GM21737 (cell line): ENCODE data around the gene CMIP.

Experiments used
- ATAC-seq: cut with Tn5 transposase; IDR thresholded peaks from one replicate; pipeline ENCODE4 v1.9.1; 2021; ENCODE audit warnings: mild to moderate bottlenecking, moderate library complexity; ENCODE audit not compliant: unreplicated experiment

Gene CMIP

DNA sequence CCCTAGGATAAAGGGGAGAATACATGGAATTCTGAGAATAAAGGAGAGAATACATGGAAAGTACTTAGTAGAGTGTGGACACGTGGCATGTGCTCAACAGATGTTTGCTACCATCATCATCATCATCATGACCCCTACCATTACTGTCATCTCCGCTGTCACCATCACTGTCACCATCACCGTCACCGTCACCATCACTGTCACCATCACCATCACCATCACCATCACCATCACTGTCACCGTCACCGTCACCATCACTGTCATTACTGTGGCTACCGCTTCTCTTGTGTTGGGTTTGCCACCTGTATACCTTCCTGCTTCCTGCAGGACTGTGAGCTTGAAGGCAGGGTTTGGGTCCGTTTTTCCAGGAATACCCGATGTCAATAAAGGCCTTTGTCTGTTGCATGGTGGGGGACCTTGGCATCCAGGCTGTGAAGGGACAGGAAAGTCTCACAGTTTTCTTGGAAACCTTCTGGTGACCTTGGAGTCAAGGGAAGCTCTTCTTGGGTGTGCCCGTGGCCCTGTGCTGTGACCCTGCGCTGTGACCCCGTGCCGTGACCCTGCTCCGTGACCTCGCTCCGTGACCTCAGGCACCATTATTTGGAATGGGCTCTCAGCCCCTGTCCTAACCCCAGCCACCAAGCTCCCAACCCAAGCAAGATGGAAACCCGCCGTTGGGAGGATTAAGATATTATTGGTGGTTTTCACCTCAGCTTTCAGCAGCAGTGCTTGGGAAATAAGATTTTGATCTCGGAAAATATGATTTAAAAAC is 14.4 kb downstream of the CMIP start:
- no peak for ATAC-seq

GRCh38 chr16:81460075-81460474 is 15.5 kb downstream of the CMIP start:
- ATAC-seq, result no peak

DNA sequence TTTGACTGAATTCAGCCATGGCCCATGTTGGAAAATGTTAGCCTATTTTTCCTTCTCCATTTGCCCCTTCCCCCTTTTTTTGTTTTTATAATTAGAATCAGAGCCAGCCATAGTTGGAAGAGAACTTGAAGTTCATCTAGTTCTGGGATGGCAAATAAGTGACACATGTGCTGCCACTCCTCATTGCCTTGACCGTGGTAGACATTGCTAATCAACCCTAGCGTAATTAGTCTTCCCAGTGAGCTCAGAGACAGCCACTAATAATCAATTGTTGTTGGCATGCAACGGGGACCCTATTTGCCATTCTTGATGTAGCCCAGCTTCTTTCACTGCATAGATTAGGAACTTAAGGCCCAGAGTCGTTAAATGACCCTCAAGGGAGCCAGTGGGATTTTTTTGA is 16.6 kb downstream of the CMIP start:
- ATAC-seq, result no peak

DNA sequence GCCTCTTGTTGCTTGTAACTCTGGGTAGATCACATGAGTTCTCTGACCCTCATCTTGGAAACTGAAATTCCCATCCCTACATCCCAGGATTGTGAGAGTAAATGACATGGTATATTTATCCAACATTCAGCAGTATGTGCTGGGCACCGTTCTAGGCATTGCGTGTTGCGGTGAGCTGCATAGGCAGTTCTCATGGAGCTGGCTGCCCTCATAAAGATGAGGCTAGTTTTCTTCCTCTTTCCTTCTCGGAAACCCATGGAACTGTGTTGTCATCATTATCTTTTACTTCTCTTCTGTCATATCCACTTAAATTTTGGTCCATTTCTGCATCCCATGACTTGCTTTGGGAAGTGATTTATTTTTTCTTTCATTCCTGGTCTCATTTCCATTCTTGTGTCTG is 17.2 kb downstream of the CMIP start:
- ATAC-seq, result no peak

DNA sequence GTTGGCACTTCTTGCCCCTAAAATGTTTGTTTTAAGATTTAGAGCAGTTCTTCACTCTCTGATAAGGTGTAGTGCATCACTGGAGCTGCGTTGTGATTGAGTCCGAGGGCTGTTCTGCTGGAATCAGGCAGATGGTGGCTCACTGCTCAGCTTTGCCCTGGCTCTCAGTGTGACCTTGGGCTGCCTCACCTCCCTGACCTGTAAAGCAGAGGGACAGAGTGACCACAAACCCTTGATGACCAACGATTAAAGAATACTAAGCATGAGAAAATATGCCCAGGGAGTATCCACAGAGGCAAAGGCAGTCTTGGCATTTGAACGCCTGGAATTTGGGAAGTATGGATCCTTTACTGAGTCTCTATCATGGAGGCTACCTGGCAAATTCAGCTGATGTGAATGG is 18.1 kb downstream of the CMIP start:
- ATAC-seq, result no peak

DNA sequence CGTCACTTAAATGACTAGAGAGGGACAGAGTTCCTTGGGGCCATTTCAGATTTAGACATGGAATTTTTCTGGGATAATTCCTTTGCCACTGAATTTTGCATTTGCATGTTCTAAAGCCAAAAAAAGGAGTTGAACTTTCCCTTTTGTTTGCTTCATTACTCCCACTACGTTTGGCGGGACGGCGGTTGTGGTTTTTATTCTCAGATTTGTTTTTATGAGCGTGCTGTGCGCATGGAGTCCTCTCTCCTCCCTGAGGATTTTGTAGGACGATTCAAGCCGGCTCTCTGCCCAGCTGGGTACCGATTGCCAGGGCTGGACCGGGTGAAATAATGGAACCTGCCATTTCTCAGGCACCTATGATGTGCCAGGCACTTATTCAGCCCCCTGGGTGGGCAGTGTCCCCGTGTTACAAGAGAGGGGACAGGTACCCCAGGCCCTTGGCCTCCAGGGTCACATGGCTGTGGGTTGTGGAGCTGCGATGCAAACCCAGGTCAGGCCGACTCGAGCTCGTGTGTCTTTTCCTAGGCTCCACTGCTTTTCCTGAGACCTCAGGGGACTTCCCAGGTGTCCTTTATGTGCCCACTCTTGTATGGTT is 18.8 kb downstream of the CMIP start:
- no peak for ATAC-seq

- ATAC-seq, result no peak
These were observed 19.7 kb downstream of the CMIP start for GRCh38 chr16:81464279-81464678.

- ATAC-seq, result no peak
These were observed 20.9 kb downstream of the CMIP start for GRCh38 chr16:81465375-81465943.

- no peak for ATAC-seq
These were observed 21.9 kb downstream of the CMIP start for GRCh38 chr16:81466356-81466980.

- no peak for ATAC-seq
These were observed 22.5 kb downstream of the CMIP start for GRCh38 chr16:81467072-81467471.

DNA sequence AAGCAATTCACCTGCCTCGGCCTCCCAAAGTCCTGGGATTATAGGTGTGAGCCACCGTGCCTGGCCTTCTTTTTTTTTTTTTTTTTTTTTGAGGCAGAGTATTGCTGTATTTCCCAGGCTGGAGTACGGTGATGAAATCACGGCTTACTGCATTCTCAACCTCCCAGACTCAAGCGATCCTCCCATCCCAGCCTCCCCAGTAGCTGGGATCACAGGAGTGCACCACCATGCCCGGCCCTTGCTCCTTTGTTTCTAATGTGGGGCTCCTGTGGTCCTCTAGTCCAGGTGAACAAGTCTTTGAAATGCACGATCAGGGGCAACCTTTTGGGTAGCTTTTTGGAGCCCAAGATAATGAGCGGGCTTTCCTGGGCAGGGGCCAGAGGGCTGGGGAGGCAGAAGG is 23.2 kb downstream of the CMIP start:
- no peak for ATAC-seq

DNA sequence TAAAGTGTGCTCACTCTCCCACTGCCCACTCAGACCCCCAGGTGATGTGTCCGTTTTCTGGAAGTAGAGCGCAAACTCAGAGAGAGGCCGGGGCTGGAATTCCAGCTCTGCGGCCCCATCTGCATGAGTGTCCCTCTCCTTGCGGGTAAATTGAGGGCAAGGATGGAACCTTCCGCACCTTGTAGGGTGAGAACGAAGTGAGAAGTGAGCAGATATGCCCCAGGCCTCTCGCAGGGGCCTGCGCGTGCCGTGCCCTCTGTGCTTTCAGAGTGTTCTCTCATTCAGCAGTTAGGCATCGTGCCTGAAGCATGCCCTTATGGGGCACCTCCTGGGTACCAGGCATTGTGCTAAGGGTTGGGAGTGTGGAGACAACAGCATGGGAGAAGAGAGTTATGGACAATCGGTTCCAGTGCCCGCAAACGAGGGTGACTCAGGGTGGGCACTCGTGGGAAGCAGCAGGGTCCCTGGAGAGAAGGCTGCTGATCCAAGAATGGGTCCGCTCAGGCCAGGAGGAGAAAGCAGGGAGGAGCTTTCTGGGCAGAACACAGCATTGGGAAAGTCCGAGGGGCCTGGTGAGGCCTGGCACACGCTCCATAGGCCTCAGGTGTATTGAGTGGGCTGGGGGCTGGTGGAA is 23.8 kb downstream of the CMIP start:
- ATAC-seq, result no peak

GRCh38 chr16:81469183-81469677 is 24.6 kb downstream of the CMIP start:
- ATAC-seq, result no peak

- peak; percentile 80 for ATAC-seq
These were observed 25.3 kb downstream of the CMIP start for GRCh38 chr16:81469710-81470535.

- ATAC-seq, result no peak
These were observed 26.4 kb downstream of the CMIP start for GRCh38 chr16:81470796-81471636.

- ATAC-seq, result no peak
These were observed 27.3 kb downstream of the CMIP start for GRCh38 chr16:81471882-81472281.

DNA sequence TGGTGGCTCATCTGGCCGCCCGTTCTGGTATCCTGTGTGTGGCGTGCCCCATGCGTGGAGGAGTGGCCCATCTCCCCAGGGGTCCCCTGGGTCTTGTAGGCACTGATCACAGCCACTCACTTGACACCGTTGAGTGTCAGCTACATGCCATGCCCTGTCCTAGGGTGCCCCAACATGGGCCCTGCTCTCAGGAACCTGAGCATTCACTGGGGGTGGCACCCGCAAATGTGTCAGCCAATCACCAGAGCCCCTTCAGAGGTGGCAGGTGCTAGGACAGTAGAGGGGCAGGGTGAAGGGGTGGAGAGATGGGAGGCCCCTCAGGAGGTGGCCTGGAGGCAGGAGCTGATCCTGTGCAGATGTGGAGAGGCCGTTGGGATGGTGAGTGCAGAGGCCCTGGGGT is 27.8 kb downstream of the CMIP start:
- no peak for ATAC-seq

GRCh38 chr16:81473066-81473488 is 28.5 kb downstream of the CMIP start:
- ATAC-seq, result no peak

DNA sequence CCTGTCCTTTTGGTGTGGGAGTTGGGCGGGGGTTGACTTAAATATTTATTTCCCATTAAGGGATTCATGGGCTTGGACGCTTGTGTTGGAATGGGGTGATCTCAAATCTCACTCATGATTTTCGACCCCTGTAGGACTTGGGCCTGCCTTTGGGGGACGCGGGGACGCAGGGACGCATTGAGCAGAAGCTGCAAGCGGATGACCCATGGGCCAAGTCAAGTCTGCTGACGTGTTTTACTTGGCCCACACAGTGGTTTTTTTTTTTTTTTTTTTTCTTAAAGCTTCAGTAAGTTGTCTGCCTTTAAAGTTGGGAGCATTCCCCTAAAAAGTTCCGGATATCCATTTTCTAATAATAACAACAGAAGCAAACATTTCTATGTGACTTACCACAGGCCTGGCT is 28.9 kb downstream of the CMIP start:
- no peak for ATAC-seq
